ENCODE results near the gene GIGYF1. TPM values are rescaled to one million over a fixed set of nuclear protein-coding genes. Genes with fewer than 3 reads are reported as not detected.

Gene GIGYF1
- total RNA-seq, 1 experiment from 2014 or later: 47.4 TPM

GRCh38 chr7:100688326-100688860 is 5.7 kb downstream of the GIGYF1 start:
- no peak overlapping the region for H3K27ac ChIP-seq (ENCODE audit: low read depth, low read length, poor library complexity, severe bottlenecking)

GRCh38 chr7:100687751-100688300 is 6.2 kb downstream of the GIGYF1 start:
- no peak for TF ChIP-seq CTCF (conservative IDR thresholded peaks at IDR 0.05; ENCODE audit: low read depth, low read length)
- no peak for TF ChIP-seq EZH2 (IDR thresholded peaks at IDR 0.05; ENCODE audit: borderline replicate concordance, low read depth, low read length, poor library complexity, severe bottlenecking)
- Histone ChIP-seq H3K27me3 (replicated peaks; ENCODE audit: insufficient read depth, low read depth, low read length, poor library complexity) (no peaks in the 10 kb centered on the region), H3K36me3 (ENCODE audit: insufficient read depth, low read length, poor library complexity, severe bottlenecking) (peaks cover 74% of the 10 kb centered on the region), H3K27ac (ENCODE audit: low read depth, low read length, poor library complexity, severe bottlenecking) (no peak overlapping the region), H3K4me1 (ENCODE audit: insufficient read depth, low read length, poor library complexity, severe bottlenecking) (peaks cover 15% of the 10 kb centered on the region), H3K9me3 (ENCODE audit: low read depth, low read length, poor library complexity, severe bottlenecking) (no peaks in the 10 kb centered on the region), H3K4me3 (ENCODE audit: low read depth, low read length, poor library complexity, severe bottlenecking) (no peak overlapping the region)
- BruUV-seq (replicated peaks): no TSS peak
- DNase-seq (ENCODE audit: low spot score): no peak
- CTCF ChIA-PET: no interaction called here
- intact Hi-C loops (cut with micrococcal nuclease; ENCODE audit: unreplicated experiment): no loop called here
- POLR2A ChIA-PET (ENCODE audit: low non-redundant PET): no interaction called here

More at GRCh38 chr7:100688326-100688860, 5.7 kb downstream of the GIGYF1 start:
- intact Hi-C loops (cut with micrococcal nuclease; ENCODE audit: unreplicated experiment): no loop called here
- TF ChIP-seq CTCF (conservative IDR thresholded peaks at IDR 0.05; ENCODE audit: low read depth, low read length): no peak
- H3K36me3 ChIP-seq (ENCODE audit: insufficient read depth, low read length, poor library complexity, severe bottlenecking): peaks cover 69% of the 10 kb centered on the region
- ChIA-PET CTCF (interaction anchor here (1.1 kb wide), 1 partner anchor 76 kb away, joined by 3 read pairs; the partner anchor contains the start of gene MOSPD3), POLR2A (ENCODE audit: low non-redundant PET) (no interaction called here)
- BruUV-seq (replicated peaks): no TSS peak
- H3K4me1 ChIP-seq (ENCODE audit: insufficient read depth, low read length, poor library complexity, severe bottlenecking): peaks cover 15% of the 10 kb centered on the region
- no peak for DNase-seq (ENCODE audit: low spot score)
- no peaks in the 10 kb centered on the region for H3K27me3 ChIP-seq (replicated peaks; ENCODE audit: insufficient read depth, low read depth, low read length, poor library complexity)
- no peaks in the 10 kb centered on the region for H3K9me3 ChIP-seq (ENCODE audit: low read depth, low read length, poor library complexity, severe bottlenecking)
- no peak overlapping the region for H3K4me3 ChIP-seq (ENCODE audit: low read depth, low read length, poor library complexity, severe bottlenecking)

GRCh38 chr7:100687261-100687660 is 6.8 kb downstream of the GIGYF1 start:
- Histone ChIP-seq H3K4me3 (ENCODE audit: low read depth, low read length, poor library complexity, severe bottlenecking) (no peak overlapping the region), H3K36me3 (ENCODE audit: insufficient read depth, low read length, poor library complexity, severe bottlenecking) (peaks cover 80% of the 10 kb centered on the region), H3K9me3 (ENCODE audit: low read depth, low read length, poor library complexity, severe bottlenecking) (no peaks in the 10 kb centered on the region), H3K27me3 (replicated peaks; ENCODE audit: insufficient read depth, low read depth, low read length, poor library complexity) (no peaks in the 10 kb centered on the region), H3K4me1 (ENCODE audit: insufficient read depth, low read length, poor library complexity, severe bottlenecking) (peaks cover 11% of the 10 kb centered on the region), H3K27ac (ENCODE audit: low read depth, low read length, poor library complexity, severe bottlenecking) (no peak overlapping the region)
- ChIA-PET CTCF (no interaction called here), POLR2A (ENCODE audit: low non-redundant PET) (no interaction called here)
- no TSS peak for BruUV-seq (replicated peaks)
- no peak for DNase-seq (ENCODE audit: low spot score)
- TF ChIP-seq CTCF (conservative IDR thresholded peaks at IDR 0.05; ENCODE audit: low read depth, low read length) (no peak), EZH2 (IDR thresholded peaks at IDR 0.05; ENCODE audit: borderline replicate concordance, low read depth, low read length, poor library complexity, severe bottlenecking) (no peak)
- intact Hi-C loops (cut with micrococcal nuclease; ENCODE audit: unreplicated experiment): no loop called here
